ENCODE results near the gene CCDC69.
A peak's percentile ranks its signal among the peaks of the same experiment; 100 is the strongest.

Gene CCDC69

DNA sequence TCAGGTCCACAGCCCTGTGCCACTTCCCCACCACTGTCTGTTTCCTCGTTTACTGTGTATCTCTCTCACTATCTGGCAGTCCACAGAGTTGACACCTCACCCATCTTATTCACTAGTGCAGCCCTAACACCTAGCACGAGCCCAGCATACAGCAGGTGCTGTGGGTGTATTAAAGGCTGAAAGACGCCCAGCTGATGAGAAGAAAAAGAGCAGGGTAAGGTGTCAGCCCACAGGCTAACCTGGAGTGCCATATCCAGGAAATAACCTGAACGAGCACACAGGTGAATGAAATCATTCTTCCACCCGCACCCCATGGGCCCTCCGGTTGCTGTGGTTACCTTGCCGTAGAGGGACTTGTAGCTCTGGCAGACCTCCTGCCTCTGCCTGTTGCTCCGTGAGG lies 84.9 kb downstream of the CCDC69 start:
- peak; percentile 34 to 71 for DNase-seq

DNA sequence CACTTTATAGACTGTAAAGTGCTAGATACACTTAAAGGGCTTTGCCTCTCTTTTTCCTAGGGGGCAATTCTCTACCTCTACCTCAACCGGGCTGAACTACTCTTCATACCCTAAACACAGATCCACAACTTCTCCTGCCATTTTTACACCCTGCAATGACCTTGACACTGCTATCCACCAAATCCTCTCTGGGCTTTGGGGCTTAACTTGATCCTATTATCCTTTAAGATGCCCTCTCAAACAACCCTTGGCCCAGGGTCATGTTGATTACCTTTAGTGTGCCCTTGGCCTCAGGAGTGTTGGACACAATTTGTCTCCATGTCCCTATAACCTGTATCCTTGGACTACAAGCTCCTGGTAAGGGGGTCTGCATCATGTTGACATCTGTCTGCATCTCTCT lies 85.8 kb downstream of the CCDC69 start:
- DNase-seq: no peak

DNA sequence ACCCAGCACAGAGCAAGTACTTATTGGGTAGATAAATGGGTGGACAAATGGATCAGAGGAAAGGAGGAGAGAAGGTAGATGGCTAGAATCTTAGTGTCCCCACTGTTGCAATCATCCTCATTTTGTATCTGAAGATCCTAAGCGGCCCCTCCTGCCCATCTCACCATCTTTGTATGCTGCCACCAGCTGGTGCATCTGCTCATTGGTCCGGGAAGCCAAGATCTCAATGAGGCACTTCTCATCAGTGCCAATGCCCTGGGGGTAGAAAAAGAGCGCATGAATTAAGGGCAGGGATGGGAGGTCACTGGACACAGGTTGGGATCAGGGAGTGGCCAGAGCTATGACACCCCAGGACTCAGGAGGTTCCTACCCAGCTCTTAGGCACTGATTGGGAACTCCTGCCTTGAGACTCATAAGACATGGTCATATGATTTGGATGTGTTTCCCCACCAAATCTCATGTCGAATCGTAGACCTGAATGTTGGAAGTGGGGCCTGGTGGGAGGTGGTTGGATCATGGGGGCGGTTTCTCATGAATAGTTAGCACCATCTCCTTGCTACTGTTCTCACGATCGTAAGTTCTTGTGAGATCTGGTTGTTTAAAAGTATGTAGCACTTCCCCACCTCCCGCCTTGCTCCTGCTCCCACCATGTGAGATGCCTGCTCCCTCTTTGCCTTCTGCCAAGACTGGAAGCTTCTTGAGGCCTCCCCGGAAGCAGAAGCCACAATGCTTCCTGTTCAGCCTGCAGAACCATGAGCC lies 86.6 kb downstream of the CCDC69 start:
- no peak for DNase-seq

DNA sequence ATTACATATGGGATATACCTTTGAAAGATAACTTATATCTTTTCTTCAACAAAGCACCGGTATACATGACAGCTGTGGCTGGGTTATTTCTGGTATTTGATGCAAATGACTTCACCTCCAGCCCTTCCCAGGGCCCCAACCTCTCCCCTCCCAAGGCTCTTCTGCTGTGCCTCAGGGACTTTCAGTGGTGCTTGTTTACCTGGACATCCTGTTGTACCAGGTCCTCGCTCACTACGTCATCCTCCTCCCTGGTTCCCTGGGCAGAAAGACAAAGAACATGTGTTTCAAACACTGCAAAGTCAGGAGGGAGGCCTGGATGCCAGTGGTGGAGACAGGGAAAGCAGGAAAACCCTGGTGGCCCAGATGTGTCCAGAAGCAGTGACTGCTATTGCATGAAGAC lies 89.7 kb downstream of the CCDC69 start:
- no peak for DNase-seq

DNA sequence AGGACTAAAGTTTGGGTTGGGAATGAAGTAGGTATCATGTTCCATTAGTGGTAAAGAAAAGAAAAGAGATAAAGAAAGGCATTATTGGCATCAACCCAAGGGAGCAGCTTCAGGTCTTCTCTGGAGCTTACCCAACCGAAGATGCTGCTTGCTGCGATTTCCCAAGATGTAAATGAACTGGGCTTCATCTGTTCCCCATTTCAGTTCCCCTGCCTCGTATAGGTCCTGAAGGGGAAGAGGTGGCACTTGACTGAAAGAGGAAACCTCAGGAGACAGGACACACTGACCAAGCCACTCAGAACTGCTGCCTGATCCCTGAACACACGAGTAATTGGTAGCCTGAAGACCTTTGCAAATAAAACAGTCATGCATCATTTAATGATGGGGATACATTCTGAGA lies 90.9 kb downstream of the CCDC69 start:
- DNase-seq: peak in 1 of 2 donors; percentile 48
